GM23338 (cell line): ENCODE data around the gene STIM1. TPM values are rescaled to one million over a fixed set of nuclear protein-coding genes. Genes with fewer than 3 reads are reported as not detected.

ENCODE experiments used
- ATAC-seq: fragments of 200-7000 bp; cut with Tn5 transposase; 3 replicates; pipeline ENCODE4 v1.9.1; 2020
- DNase-seq: peaks from one replicate; pipeline ENCODE4 v3.0.0-alpha.2; 2015; ENCODE audit warnings: low spot score
- H2AFZ ChIP-seq: fragments of 200-600 bp; sonication (generic); 2 replicates; pipeline ENCODE4 v1.8.0; 2016; ENCODE audit warnings: antibody characterized with exemption, mild to moderate bottlenecking, moderate library complexity
- H3F3A ChIP-seq: fragments of 200-600 bp; sonication (generic); replicated peaks from 2 replicates; pipeline ENCODE4 v1.8.0; 2017; ENCODE audit warnings: antibody characterized with exemption, mixed run types, low read depth
- H3K27ac ChIP-seq: fragments of 200-600 bp; sonication (generic); 2 replicates; pipeline ENCODE4 v1.6.1; 2016; ENCODE audit warnings: low read depth
- H3K27me3 ChIP-seq: fragments of 200-600 bp; sonication (generic); 2 replicates; pipeline ENCODE4 v1.8.0; 2016; ENCODE audit warnings: mild to moderate bottlenecking, mixed run types, moderate library complexity; ENCODE audit not compliant: insufficient read depth
- H3K36me3 ChIP-seq: fragments of 200-600 bp; sonication (generic); 2 replicates; pipeline ENCODE4 v1.8.0; 2016; ENCODE audit warnings: mild to moderate bottlenecking; ENCODE audit not compliant: insufficient read depth
- H3K4me1 ChIP-seq: fragments of 200-600 bp; sonication (generic); 2 replicates; pipeline ENCODE4 v1.8.0; 2016; ENCODE audit warnings: mild to moderate bottlenecking, moderate library complexity; ENCODE audit not compliant: insufficient read depth
- H3K4me2 ChIP-seq: fragments of 200-600 bp; sonication (generic); 2 replicates; pipeline ENCODE4 v1.7.1; 2017; ENCODE audit warnings: mixed run types
- H3K4me3 ChIP-seq: fragments of 200-600 bp; sonication (generic); 2 replicates; pipeline ENCODE4 v1.6.1; 2016; ENCODE audit warnings: mixed run types
- H3K79me2 ChIP-seq: fragments of 200-600 bp; sonication (generic); replicated peaks from 2 replicates; pipeline ENCODE4 v1.8.0; 2017; ENCODE audit warnings: mild to moderate bottlenecking; ENCODE audit not compliant: insufficient read depth
- H3K9me2 ChIP-seq: fragments of 200-600 bp; sonication (generic); 2 replicates; pipeline ENCODE4 v1.8.0; 2017; ENCODE audit not compliant: insufficient read depth
- H4K20me1 ChIP-seq: fragments of 200-600 bp; sonication (generic); replicated peaks from 2 replicates; pipeline ENCODE4 v1.8.0; 2017; ENCODE audit warnings: mild to moderate bottlenecking; ENCODE audit not compliant: insufficient read depth
- H3K27ac Mint-ChIP-seq: 2 replicates; pipeline ENCODE4 v1.8.0; 2020; ENCODE audit warnings: inconsistent platforms, mild to moderate bottlenecking, moderate library complexity, mixed read lengths
- H3K27me3 Mint-ChIP-seq: 3 replicates; pipeline ENCODE4 v1.8.0; 2022; ENCODE audit warnings: low read depth, mild to moderate bottlenecking, moderate library complexity, mixed read lengths, inconsistent platforms; ENCODE audit not compliant: insufficient read depth, poor library complexity
- H3K36me3 Mint-ChIP-seq: 3 replicates; pipeline ENCODE4 v1.8.0; 2021; ENCODE audit warnings: low read depth, mild to moderate bottlenecking, inconsistent platforms, moderate library complexity, mixed read lengths
- H3K4me1 Mint-ChIP-seq: 3 replicates; pipeline ENCODE4 v1.8.0; 2020; ENCODE audit warnings: mild to moderate bottlenecking, inconsistent platforms, mixed read lengths
- H3K4me3 Mint-ChIP-seq: 3 replicates; pipeline ENCODE4 v1.8.0; 2021; ENCODE audit warnings: moderate library complexity, mild to moderate bottlenecking, inconsistent platforms, mixed read lengths
- H3K9me3 Mint-ChIP-seq: 3 replicates; pipeline ENCODE4 v1.8.0; 2020; ENCODE audit warnings: moderate library complexity, mild to moderate bottlenecking, inconsistent platforms, mixed read lengths
- EZH2 ChIP-seq: fragments of 200-600 bp; sonication (generic); IDR thresholded peaks from one replicate; pipeline ENCODE4 v1.8.0; 2017; ENCODE audit warnings: antibody characterized with exemption, mild to moderate bottlenecking, low read depth; ENCODE audit not compliant: unreplicated experiment
- ZNF462 ChIP-seq: fragments of 250-450 bp; sonication (Bioruptor Pico); IDR thresholded peaks from 2 replicates; pipeline ENCODE4 v1.5.0; 2020; ENCODE audit warnings: mild to moderate bottlenecking, moderate library complexity
- polyA plus RNA-seq: library from polyadenylated mRNA; unstranded; fragments of >200 nt; fragmentation: Nextera tagmentation; extraction: Ambion mirVana; gene quantifications from 2 replicates; pipeline ENCODE4 v1.2.1, GENCODE V29; 2016
- total RNA-seq: library from RNA; depleted of rRNA; stranded (reverse); fragments of >200 nt; shearing (Covaris generic); gene quantifications from 2 replicates; pipeline ENCODE4 v1.2.3, GENCODE V29; 2014
- TF ChIP-seq, protein P1 (sequence below), 2 experiments: fragments of 200-600 bp in 1 of 2; sonication (generic) in 1 of 2; conservative IDR thresholded peaks; 2 replicates each; pipeline versions ENCODE4 v1.5.1 to v1.6.1; 2016 to 2017; ENCODE audit warnings: antibody characterized with exemption in 2 of 2, low read depth in 2 of 2, mild to moderate bottlenecking in 2 of 2, moderate library complexity in 1 of 2
- TF ChIP-seq, protein P2 (sequence below): IDR thresholded peaks from 2 replicates; pipeline ENCODE4 v1.6.1; 2016; ENCODE audit warnings: antibody characterized with exemption

STIM1 gene
- total and polyA plus RNA-seq, 2 experiments from 2014 or later = 3.5 to 14.0 TPM

- no peak for TF ChIP-seq ZNF462 (CRISPR knock-in tag)
- TF ChIP-seq, protein P1, sequence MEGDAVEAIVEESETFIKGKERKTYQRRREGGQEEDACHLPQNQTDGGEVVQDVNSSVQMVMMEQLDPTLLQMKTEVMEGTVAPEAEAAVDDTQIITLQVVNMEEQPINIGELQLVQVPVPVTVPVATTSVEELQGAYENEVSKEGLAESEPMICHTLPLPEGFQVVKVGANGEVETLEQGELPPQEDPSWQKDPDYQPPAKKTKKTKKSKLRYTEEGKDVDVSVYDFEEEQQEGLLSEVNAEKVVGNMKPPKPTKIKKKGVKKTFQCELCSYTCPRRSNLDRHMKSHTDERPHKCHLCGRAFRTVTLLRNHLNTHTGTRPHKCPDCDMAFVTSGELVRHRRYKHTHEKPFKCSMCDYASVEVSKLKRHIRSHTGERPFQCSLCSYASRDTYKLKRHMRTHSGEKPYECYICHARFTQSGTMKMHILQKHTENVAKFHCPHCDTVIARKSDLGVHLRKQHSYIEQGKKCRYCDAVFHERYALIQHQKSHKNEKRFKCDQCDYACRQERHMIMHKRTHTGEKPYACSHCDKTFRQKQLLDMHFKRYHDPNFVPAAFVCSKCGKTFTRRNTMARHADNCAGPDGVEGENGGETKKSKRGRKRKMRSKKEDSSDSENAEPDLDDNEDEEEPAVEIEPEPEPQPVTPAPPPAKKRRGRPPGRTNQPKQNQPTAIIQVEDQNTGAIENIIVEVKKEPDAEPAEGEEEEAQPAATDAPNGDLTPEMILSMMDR (conservative IDR thresholded peaks at IDR 0.05; ENCODE audit: low read depth in 2 of 2) = no peak
These were observed 137.5 kb downstream of the STIM1 start (continued) for GRCh38 chr11:3992964-3993363.

DNA sequence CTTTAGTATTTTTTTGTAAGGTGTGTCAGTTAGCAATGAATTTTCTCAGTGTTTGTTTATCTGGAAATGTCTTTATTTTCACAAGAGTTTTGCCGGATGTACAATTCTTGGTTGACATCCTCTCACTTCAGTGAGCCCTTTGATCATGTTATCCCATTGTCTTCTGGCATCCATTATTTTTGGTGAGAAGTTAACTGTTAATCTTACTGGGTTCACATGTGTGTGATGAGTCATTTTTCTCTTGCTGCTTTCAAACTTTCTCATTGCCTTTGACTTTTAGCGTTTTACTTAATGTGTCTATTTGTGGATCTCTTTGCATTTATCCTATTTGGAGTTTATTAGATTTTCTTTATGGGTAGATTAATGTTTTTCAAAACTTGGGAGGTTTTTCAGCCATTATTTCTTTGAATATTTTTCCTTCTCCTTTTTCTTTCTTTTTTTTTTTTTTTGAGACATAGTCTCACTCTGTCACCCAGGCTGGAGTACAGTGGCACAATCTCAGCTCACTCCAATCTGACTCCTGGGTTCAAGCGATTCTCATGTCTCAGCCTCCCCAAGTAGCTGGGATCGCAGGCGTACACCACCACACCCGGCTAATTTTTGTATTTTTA, 138.7 kb downstream of the STIM1 start:
- Mint-ChIP-seq H3K4me3 (no peak overlapping the region), H3K36me3 (peaks cover 23% of the 10 kb centered on the region), H3K4me1 (peaks cover 3% of the 10 kb centered on the region; the same call in 2 of the 3 replicates), H3K27me3 (peaks cover 4% of the 10 kb centered on the region), H3K27ac (no peak overlapping the region), H3K9me3 (peaks cover 46% of the 10 kb centered on the region)
- Histone ChIP-seq H3K27me3 (no peaks in the 10 kb centered on the region), H3F3A (no peaks in the 10 kb centered on the region), H3K9me2 (no peaks in the 10 kb centered on the region), H3K36me3 (no peaks in the 10 kb centered on the region), H4K20me1 (no peaks in the 10 kb centered on the region), H3K4me3 (no peak overlapping the region), H3K27ac (no peak overlapping the region), H2AFZ (no peak overlapping the region), H3K79me2 (no peaks in the 10 kb centered on the region), H3K4me1 (no peaks in the 10 kb centered on the region; the same call in 1 of the 2 replicates), H3K4me2 (no peak overlapping the region)
- DNase-seq (no peak), ATAC-seq (no peak)
- TF ChIP-seq ZNF462 (CRISPR knock-in tag) (no peak), EZH2 (no peak)
- TF ChIP-seq, protein P2, sequence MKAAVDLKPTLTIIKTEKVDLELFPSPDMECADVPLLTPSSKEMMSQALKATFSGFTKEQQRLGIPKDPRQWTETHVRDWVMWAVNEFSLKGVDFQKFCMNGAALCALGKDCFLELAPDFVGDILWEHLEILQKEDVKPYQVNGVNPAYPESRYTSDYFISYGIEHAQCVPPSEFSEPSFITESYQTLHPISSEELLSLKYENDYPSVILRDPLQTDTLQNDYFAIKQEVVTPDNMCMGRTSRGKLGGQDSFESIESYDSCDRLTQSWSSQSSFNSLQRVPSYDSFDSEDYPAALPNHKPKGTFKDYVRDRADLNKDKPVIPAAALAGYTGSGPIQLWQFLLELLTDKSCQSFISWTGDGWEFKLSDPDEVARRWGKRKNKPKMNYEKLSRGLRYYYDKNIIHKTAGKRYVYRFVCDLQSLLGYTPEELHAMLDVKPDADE = no peak
